ENCODE measurements around the gene RPL10A. TPM values are rescaled to one million over a fixed set of nuclear protein-coding genes. Genes with fewer than 3 reads are reported as not detected.

RPL10A gene
- polyA plus RNA-seq, 3 donors: 345 to 1,242 (median 421) TPM

GRCh38 chr6:35419961-35420360, 48.2 kb upstream of the RPL10A start:
- Histone ChIP-seq H3K36me3 (replicated peaks in 1 of 2; ENCODE audit: control insufficient read depth in 1 of 2, insufficient read depth in 2 of 2, low read length in 2 of 2) (peaks cover 26 to 54% of the 10 kb centered on the region in 2 donors), H3K4me1 (ENCODE audit: control insufficient read depth in 1 of 2, insufficient read depth in 2 of 2, low read length in 2 of 2) (peaks cover 26 to 28% of the 10 kb centered on the region in 2 donors), H3K9me3 (replicated peaks in 1 of 2; ENCODE audit: control insufficient read depth in 1 of 2, insufficient read depth in 1 of 2, low read length in 2 of 2) (no peaks in the 10 kb centered on the region), H3K4me2 (replicated peaks; ENCODE audit: extremely low read depth, low read length, poor library complexity, severe bottlenecking) (no peak overlapping the region), H3K27ac (ENCODE audit: low read depth in 1 of 2, low read length in 2 of 2) (no peak overlapping the region), H3K4me3 (replicated peaks in 1 of 3; ENCODE audit: low read depth in 2 of 3, low read length in 3 of 3) (no peak overlapping the region), H3K9ac (ENCODE audit: insufficient read depth, low read length, poor library complexity, severe bottlenecking) (no peak overlapping the region), H2AFZ (ENCODE audit: insufficient read depth, low read depth, low read length, poor library complexity, severe bottlenecking) (no peak overlapping the region), H3K27me3 (ENCODE audit: control insufficient read depth in 2 of 2, insufficient read depth in 2 of 2, low read length in 2 of 2) (no peaks in the 10 kb centered on the region), H3K79me2 (ENCODE audit: insufficient read depth, low read length) (no peaks in the 10 kb centered on the region), H4K20me1 (ENCODE audit: insufficient read depth, low read length) (peaks cover 10% of the 10 kb centered on the region)
- peaks cover 0 to 8% (median 2%) of the 10 kb centered on the region in 3 donors for H3K27me3 Mint-ChIP-seq (ENCODE audit: low read depth in 3 of 3)
- H3K4me1 Mint-ChIP-seq: peaks cover 28% of the 10 kb centered on the region
- no peak for TF ChIP-seq CTCF (IDR thresholded peaks at IDR 0.05)
- no peak overlapping the region for H3K27ac Mint-ChIP-seq
- peaks cover 65 to 75% of the 10 kb centered on the region in 2 donors for H3K36me3 Mint-ChIP-seq
- intact Hi-C loops (cut with micrococcal nuclease): no loop called here
- H3K4me3 Mint-ChIP-seq: no peak overlapping the region
- no peak for DNase-seq
- WGBS (ENCODE audit: insufficient coverage): 95% methylated on average over 7 of the region's 14 CpGs
- peaks cover 0 to 2% (median 0%) of the 10 kb centered on the region in 7 donors for H3K9me3 Mint-ChIP-seq

- Histone ChIP-seq H3K4me3 (replicated peaks in 1 of 3; ENCODE audit: low read depth in 2 of 3, low read length in 3 of 3) (peak overlapping the region in 1 of 3 experiments; percentile 41), H2AFZ (ENCODE audit: insufficient read depth, low read depth, low read length, poor library complexity, severe bottlenecking) (no peak overlapping the region), H4K20me1 (ENCODE audit: insufficient read depth, low read length) (peaks cover 6% of the 10 kb centered on the region), H3K79me2 (ENCODE audit: insufficient read depth, low read length) (no peaks in the 10 kb centered on the region), H3K9ac (ENCODE audit: insufficient read depth, low read length, poor library complexity, severe bottlenecking) (no peak overlapping the region), H3K4me2 (replicated peaks; ENCODE audit: extremely low read depth, low read length, poor library complexity, severe bottlenecking) (no peak overlapping the region), H3K4me1 (ENCODE audit: control insufficient read depth in 1 of 2, insufficient read depth in 2 of 2, low read length in 2 of 2) (peaks cover 23% of the 10 kb centered on the region in 2 donors), H3K27ac (ENCODE audit: low read depth in 1 of 2, low read length in 2 of 2) (peak overlapping the region in 1 of 2 donors; percentile 25), H3K27me3 (ENCODE audit: control insufficient read depth in 2 of 2, insufficient read depth in 2 of 2, low read length in 2 of 2) (no peaks in the 10 kb centered on the region), H3K36me3 (replicated peaks in 1 of 2; ENCODE audit: control insufficient read depth in 1 of 2, insufficient read depth in 2 of 2, low read length in 2 of 2) (peaks cover 22 to 36% of the 10 kb centered on the region in 2 donors), H3K9me3 (replicated peaks in 1 of 2; ENCODE audit: control insufficient read depth in 1 of 2, insufficient read depth in 1 of 2, low read length in 2 of 2) (peaks cover 25 to 29% of the 10 kb centered on the region in 2 donors)
- intact Hi-C loops (cut with micrococcal nuclease): no loop called here
- Mint-ChIP-seq H3K36me3 (peaks cover 46 to 62% of the 10 kb centered on the region in 2 donors), H3K27me3 (ENCODE audit: low read depth in 3 of 3) (peaks cover 1 to 4% (median 2%) of the 10 kb centered on the region in 3 donors), H3K4me1 (peaks cover 22% of the 10 kb centered on the region), H3K4me3 (peak overlapping the region in 1 of 2 donors; percentile 62), H3K9me3 (peaks cover 20 to 30% (median 27%) of the 10 kb centered on the region in 7 donors), H3K27ac (peak overlapping the region in 3 of 7 donors; percentile 18 to 42 (median 31))
- DNase-seq: no peak
- no peak for TF ChIP-seq CTCF (IDR thresholded peaks at IDR 0.05)
- 83% methylated on average over 1 of the region's 3 CpGs for WGBS (ENCODE audit: insufficient coverage)
These were observed 42.9 kb upstream of the RPL10A start for GRCh38 chr6:35425284-35425683.

All from CD14-positive monocyte (primary cell).